ENCODE measurements around the gene GANC. TPM values are rescaled to one million over a fixed set of nuclear protein-coding genes. Genes with fewer than 3 reads are reported as not detected.

The GANC gene, protein sequence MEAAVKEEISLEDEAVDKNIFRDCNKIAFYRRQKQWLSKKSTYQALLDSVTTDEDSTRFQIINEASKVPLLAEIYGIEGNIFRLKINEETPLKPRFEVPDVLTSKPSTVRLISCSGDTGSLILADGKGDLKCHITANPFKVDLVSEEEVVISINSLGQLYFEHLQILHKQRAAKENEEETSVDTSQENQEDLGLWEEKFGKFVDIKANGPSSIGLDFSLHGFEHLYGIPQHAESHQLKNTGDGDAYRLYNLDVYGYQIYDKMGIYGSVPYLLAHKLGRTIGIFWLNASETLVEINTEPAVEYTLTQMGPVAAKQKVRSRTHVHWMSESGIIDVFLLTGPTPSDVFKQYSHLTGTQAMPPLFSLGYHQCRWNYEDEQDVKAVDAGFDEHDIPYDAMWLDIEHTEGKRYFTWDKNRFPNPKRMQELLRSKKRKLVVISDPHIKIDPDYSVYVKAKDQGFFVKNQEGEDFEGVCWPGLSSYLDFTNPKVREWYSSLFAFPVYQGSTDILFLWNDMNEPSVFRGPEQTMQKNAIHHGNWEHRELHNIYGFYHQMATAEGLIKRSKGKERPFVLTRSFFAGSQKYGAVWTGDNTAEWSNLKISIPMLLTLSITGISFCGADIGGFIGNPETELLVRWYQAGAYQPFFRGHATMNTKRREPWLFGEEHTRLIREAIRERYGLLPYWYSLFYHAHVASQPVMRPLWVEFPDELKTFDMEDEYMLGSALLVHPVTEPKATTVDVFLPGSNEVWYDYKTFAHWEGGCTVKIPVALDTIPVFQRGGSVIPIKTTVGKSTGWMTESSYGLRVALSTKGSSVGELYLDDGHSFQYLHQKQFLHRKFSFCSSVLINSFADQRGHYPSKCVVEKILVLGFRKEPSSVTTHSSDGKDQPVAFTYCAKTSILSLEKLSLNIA (N-terminal part only)
- total RNA-seq = 34.1 TPM

DNA sequence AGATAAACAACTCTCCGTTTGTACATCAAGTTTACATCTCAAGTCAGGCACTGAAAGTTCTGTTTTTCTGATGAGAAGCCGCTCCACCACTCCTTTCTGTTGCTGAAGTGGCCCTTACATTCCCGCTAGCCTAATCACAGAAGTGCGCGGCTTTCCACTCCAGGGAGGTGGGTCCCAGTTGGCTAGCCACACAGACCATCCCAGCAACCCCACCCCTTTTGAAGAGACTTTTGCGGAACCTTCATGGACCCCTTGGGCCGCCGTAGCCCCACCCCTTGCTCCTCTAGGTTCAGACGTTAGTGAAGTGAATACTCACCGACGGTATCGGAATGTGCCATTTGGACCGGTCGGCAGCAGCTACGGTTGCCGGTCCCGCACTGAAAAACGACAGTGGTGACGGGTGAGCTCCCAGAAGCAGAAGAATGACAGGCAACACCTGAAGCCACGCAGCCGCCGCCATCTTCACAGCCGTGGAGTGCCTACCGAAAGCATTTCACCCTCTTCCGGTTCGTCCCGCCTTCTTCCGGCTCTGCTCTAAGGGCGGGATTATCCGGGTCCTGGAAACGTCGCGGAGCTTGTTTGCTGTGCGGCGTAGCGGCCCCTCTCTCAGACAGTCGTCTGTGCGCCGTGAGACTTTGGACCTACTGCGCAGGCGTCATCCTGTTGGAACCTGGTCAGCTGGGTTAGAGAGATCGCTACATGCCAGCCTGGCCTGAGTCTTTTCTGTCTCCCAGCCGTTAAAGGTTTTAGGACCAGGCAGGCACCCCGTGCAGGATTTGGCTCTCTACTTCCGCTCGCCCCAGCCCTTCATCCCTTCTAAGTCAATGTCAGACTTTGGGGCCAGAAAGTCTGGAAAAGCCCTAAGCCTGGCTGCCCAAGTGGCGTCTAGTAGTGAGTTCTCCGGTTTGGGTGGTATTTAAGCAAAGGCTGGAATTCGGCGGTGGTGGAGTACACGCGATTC, at the start of gene GANC, which contains the start of gene TMEM87A:
TSS of gene GANC (plus strand) at position 263 of the 961 bp plus-strand sequence. CDS start 1,281 bp downstream, outside the sequence.
TSS of gene TMEM87A (minus strand) at position 495 of the 961 bp plus-strand sequence. CDS start at position 460, 35 bp downstream.

GRCh38 chr15:42359249-42359648, 86.2 kb downstream of the GANC start, which contains the start of gene CAPN3:
Gene CAPN3 (plus strand): TSS chr15:42359501. CDS start chr15:42359806, 305 bp downstream.

Other genes starting within 250 kb of the GANC start
- gene PLA2G4D, start 178.6 kb upstream of the GANC start, total RNA-seq = not detected
- 0.99 TPM for gene PLA2G4F, start 116.6 kb upstream of the GANC start, total RNA-seq
- 80.4 TPM for gene VPS39, start 64.9 kb upstream of the GANC start, total RNA-seq
- 90.9 TPM for gene TMEM87A, start 232 bp downstream of the GANC start, total RNA-seq
- 28.4 TPM for gene CAPN3, start 86.3 kb downstream of the GANC start, total RNA-seq
- 121 TPM for gene ZNF106, start 217.9 kb downstream of the GANC start, total RNA-seq
- gene SNAP23, start 222.4 kb downstream of the GANC start, total RNA-seq = 52.8 TPM